Measurements from ENCODE around the gene FGF22. TPM values are rescaled to one million over a fixed set of nuclear protein-coding genes. Genes with fewer than 3 reads are reported as not detected.
"Not testable (repeated sequence)": the region's sequence is repeated elsewhere in the genome, so short reads cannot be mapped to it uniquely, and the experiment has no call there.

FGF22 gene
- total RNA-seq, 3 donors from 2014 or later (not counting 1 experiment from before 2014, with no cell fraction given): 0.31 to 0.58 (median 0.41) TPM

GRCh38 chr19:618674-619285 is 20.9 kb upstream of the FGF22 start:
- ATAC-seq (no peak), DNase-seq (no peak)
- TF ChIP-seq, protein P1, sequence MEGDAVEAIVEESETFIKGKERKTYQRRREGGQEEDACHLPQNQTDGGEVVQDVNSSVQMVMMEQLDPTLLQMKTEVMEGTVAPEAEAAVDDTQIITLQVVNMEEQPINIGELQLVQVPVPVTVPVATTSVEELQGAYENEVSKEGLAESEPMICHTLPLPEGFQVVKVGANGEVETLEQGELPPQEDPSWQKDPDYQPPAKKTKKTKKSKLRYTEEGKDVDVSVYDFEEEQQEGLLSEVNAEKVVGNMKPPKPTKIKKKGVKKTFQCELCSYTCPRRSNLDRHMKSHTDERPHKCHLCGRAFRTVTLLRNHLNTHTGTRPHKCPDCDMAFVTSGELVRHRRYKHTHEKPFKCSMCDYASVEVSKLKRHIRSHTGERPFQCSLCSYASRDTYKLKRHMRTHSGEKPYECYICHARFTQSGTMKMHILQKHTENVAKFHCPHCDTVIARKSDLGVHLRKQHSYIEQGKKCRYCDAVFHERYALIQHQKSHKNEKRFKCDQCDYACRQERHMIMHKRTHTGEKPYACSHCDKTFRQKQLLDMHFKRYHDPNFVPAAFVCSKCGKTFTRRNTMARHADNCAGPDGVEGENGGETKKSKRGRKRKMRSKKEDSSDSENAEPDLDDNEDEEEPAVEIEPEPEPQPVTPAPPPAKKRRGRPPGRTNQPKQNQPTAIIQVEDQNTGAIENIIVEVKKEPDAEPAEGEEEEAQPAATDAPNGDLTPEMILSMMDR (IDR thresholded peaks at IDR 0.05): no peak
- Mint-ChIP-seq H3K4me1 (no peaks in the 10 kb centered on the region), H3K27me3 (ENCODE audit: low read depth in 2 of 2) (peaks cover 3 to 7% of the 10 kb centered on the region in 2 donors), H3K4me3 (no peak overlapping the region), H3K9me3 (no peaks in the 10 kb centered on the region), H3K27ac (no peak overlapping the region), H3K36me3 (no peaks in the 10 kb centered on the region)
- Histone ChIP-seq H3K9me3 (ENCODE audit: control insufficient read depth, insufficient read depth, low read length) (no peaks in the 10 kb centered on the region), H3K27me3 (ENCODE audit: control insufficient read depth, insufficient read depth, low read length) (no peaks in the 10 kb centered on the region), H3K36me3 (ENCODE audit: control insufficient read depth, insufficient read depth, low read length) (peaks cover 27% of the 10 kb centered on the region), H3K4me3 (ENCODE audit: low read length) (no peak overlapping the region), H3K4me1 (ENCODE audit: control insufficient read depth, insufficient read depth, low read length) (peaks cover 4% of the 10 kb centered on the region), H3K27ac (ENCODE audit: low read length) (no peak overlapping the region)
- 98% methylated on average over 27 of the region's 27 CpGs for WGBS (ENCODE audit: insufficient coverage)
- intact Hi-C loops (cut with micrococcal nuclease): no loop called here

DNA sequence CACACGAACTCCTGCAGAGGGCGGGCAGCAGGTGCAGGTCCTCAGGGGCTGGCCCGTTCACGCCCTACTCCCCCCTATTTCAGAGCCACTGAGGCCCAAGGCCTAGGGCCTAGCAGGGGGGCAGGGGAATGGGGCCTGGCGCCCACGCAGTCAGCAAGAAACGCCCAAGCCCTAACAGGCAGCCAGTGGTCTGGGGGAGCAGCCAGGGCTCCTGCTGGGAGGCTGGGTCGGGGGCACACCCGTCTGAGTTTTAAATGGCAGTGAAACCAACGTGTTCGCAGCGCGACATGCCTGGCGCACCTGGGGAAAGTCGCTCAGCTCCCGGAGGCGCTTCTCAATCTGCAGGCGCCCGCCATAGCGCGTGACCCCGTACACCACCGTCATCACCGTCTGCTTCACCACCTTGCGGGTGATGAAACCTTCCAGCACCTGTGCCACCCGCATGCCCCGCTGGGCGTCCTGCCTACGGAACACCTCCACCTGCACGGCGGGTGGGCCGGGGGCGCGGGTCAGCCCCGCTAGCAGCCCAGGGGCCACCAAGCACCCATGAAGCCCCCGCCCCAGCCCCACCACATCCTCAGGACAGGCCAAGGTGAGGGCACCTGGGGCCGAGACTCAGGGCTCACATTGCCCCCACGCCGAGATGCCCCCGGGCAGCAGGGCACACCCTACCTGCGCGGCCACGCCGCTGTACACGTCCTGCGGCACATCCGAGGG is 20.2 kb upstream of the FGF22 start:
- peaks cover 0 to 3% of the 10 kb centered on the region in 2 donors for H3K27me3 Mint-ChIP-seq (ENCODE audit: low read depth in 2 of 2)
- H3K4me3 Mint-ChIP-seq: no peak overlapping the region
- H3K4me3 ChIP-seq (ENCODE audit: low read length): no peak overlapping the region
- H3K27ac Mint-ChIP-seq: no peak overlapping the region
- no peak overlapping the region for H3K27ac ChIP-seq (ENCODE audit: low read length)
- DNase-seq: no peak
- no peaks in the 10 kb centered on the region for H3K9me3 Mint-ChIP-seq
- no peaks in the 10 kb centered on the region for H3K9me3 ChIP-seq (ENCODE audit: control insufficient read depth, insufficient read depth, low read length)
- 96% methylated on average over 47 of the region's 47 CpGs for WGBS (ENCODE audit: insufficient coverage)
- H3K4me1 Mint-ChIP-seq: no peaks in the 10 kb centered on the region
- H3K36me3 ChIP-seq (ENCODE audit: control insufficient read depth, insufficient read depth, low read length): peaks cover 31% of the 10 kb centered on the region
- no peaks in the 10 kb centered on the region for H3K36me3 Mint-ChIP-seq
- intact Hi-C loops (cut with micrococcal nuclease): no loop called here
- no peak for ATAC-seq
- H3K27me3 ChIP-seq (ENCODE audit: control insufficient read depth, insufficient read depth, low read length): no peaks in the 10 kb centered on the region
- TF ChIP-seq, protein P1 (IDR thresholded peaks at IDR 0.05): no peak
- H3K4me1 ChIP-seq (ENCODE audit: control insufficient read depth, insufficient read depth, low read length): peaks cover 4% of the 10 kb centered on the region

DNA sequence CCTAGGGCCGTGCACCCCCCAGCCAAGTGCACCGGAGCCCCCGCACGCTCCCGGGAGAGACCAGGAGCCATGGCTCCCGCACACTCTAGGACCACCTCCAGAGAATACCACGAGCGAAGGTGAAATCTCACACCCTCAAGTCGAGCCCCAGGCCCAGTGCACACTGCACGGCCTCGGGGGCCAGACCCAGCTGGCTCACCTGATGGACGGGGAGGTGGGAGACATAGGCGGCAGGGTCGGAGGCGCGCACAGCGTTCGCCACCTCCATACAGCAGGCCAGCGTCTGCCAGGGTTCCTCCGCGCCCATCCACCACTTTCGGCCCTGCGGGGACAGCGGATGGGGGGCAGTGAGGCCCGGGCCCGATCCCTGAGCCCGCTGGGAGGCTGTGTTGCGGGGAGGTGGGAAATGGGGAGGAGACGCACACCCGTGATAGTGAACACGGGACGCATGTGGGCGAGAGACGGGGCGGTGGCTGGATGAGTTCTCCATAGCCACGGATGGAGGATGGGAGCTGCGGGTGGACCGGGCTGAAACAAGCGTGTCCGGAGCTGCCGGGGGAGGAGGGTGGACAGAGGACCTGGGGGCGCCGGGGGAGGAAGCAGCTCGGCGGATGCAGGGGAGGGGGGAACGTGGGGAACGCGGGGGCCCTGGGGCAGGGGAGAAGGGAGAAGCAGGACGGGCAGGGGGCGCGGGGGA is 19.4 kb upstream of the FGF22 start:
- no peak for DNase-seq
- H3K27me3 Mint-ChIP-seq (ENCODE audit: low read depth in 2 of 2): no peaks in the 10 kb centered on the region
- Histone ChIP-seq H3K4me3 (ENCODE audit: low read length) (no peak overlapping the region), H3K9me3 (ENCODE audit: control insufficient read depth, insufficient read depth, low read length) (no peaks in the 10 kb centered on the region), H3K4me1 (ENCODE audit: control insufficient read depth, insufficient read depth, low read length) (peaks cover 4% of the 10 kb centered on the region), H3K36me3 (ENCODE audit: control insufficient read depth, insufficient read depth, low read length) (peaks cover 37% of the 10 kb centered on the region), H3K27me3 (ENCODE audit: control insufficient read depth, insufficient read depth, low read length) (no peaks in the 10 kb centered on the region), H3K27ac (ENCODE audit: low read length) (no peak overlapping the region)
- no peaks in the 10 kb centered on the region for H3K4me1 Mint-ChIP-seq
- ATAC-seq: no peak
- no peaks in the 10 kb centered on the region for H3K36me3 Mint-ChIP-seq
- WGBS (ENCODE audit: insufficient coverage): 97% methylated on average over 45 of the region's 51 CpGs
- no peaks in the 10 kb centered on the region for H3K9me3 Mint-ChIP-seq
- TF ChIP-seq, protein P1 (IDR thresholded peaks at IDR 0.05): no peak
- intact Hi-C loops (cut with micrococcal nuclease): no loop called here
- H3K27ac Mint-ChIP-seq: no peak overlapping the region
- no peak overlapping the region for H3K4me3 Mint-ChIP-seq

GRCh38 chr19:621191-621590 is 18.5 kb upstream of the FGF22 start:
- H3K4me3 Mint-ChIP-seq; H3K4me1 Mint-ChIP-seq; H3K4me3 ChIP-seq (ENCODE audit: low read length); H3K4me1 ChIP-seq (ENCODE audit: control insufficient read depth, insufficient read depth, low read length); H3K9me3 ChIP-seq (ENCODE audit: control insufficient read depth, insufficient read depth, low read length); H3K27me3 Mint-ChIP-seq (ENCODE audit: low read depth in 2 of 2); ATAC-seq; H3K36me3 Mint-ChIP-seq; H3K9me3 Mint-ChIP-seq; H3K27ac ChIP-seq (ENCODE audit: low read length); intact Hi-C loops (cut with micrococcal nuclease); DNase-seq; H3K27me3 ChIP-seq (ENCODE audit: control insufficient read depth, insufficient read depth, low read length); H3K27ac Mint-ChIP-seq: not testable (repeated sequence)
- peaks cover 42% of the 10 kb centered on the region for H3K36me3 ChIP-seq (ENCODE audit: control insufficient read depth, insufficient read depth, low read length)
- WGBS (ENCODE audit: insufficient coverage): 98% methylated on average over 48 of the region's 48 CpGs

Data from natural killer cell (primary cell).